Neural cell (in vitro differentiated cells): ENCODE results near the gene PDE6C. TPM values are rescaled to one million over a fixed set of nuclear protein-coding genes. Genes with fewer than 3 reads are reported as not detected.

Source experiments
- H2AFZ ChIP-seq: fragments of 200-600, 300-800 bp; sonication (generic), shearing (Covaris generic); 2 replicates; pipeline ENCODE4 v1.6.0; 2014; ENCODE audit warnings: low read depth, mild to moderate bottlenecking, antibody characterized with exemption, low read length, moderate library complexity
- H3F3A ChIP-seq: fragments of 200-600 bp; shearing (Covaris generic); 2 replicates; pipeline ENCODE4 v1.6.1; 2016; ENCODE audit warnings: mild to moderate bottlenecking, moderate library complexity, mixed read lengths, antibody characterized with exemption, low read length; ENCODE audit not compliant: insufficient read depth, poor library complexity, severe bottlenecking
- H3K27ac ChIP-seq: fragments of 200-600, 300-800 bp; sonication (generic), shearing (Covaris generic); 2 replicates; pipeline ENCODE4 v1.5.1; 2014; ENCODE audit warnings: mild to moderate bottlenecking, low read length, moderate library complexity
- H3K27me3 ChIP-seq: fragments of 300-800, 200-600 bp; sonication (generic), shearing (Covaris generic); 2 replicates; pipeline ENCODE4 v1.6.0; 2014; ENCODE audit warnings: mild to moderate bottlenecking, low read depth, low read length, moderate library complexity; ENCODE audit not compliant: insufficient read depth
- H3K36me3 ChIP-seq: fragments of 300-800, 200-600 bp; sonication (generic), shearing (Covaris generic); 2 replicates; pipeline ENCODE4 v1.5.1; 2014; ENCODE audit warnings: mild to moderate bottlenecking, antibody characterized with exemption, low read length, moderate library complexity; ENCODE audit not compliant: insufficient read depth
- H3K4me2 ChIP-seq: fragments of 300-800, 200-600 bp; sonication (generic), shearing (Covaris generic); 2 replicates; pipeline ENCODE4 v1.6.0; 2014; ENCODE audit warnings: mild to moderate bottlenecking, low read length
- H3K4me3 ChIP-seq: fragments of 300-800, 200-600 bp; sonication (generic), shearing (Covaris generic); 2 replicates; pipeline ENCODE4 v1.5.1; 2014; ENCODE audit warnings: mild to moderate bottlenecking, low read length, moderate library complexity
- H3K79me2 ChIP-seq: fragments of 200-600 bp; shearing (Covaris generic); replicated peaks from 2 replicates; pipeline ENCODE4 v1.6.0; 2014; ENCODE audit warnings: mild to moderate bottlenecking, low read length, moderate library complexity; ENCODE audit not compliant: insufficient read depth
- H3K9ac ChIP-seq: fragments of 300-800, 200-600 bp; sonication (generic), shearing (Covaris generic); 2 replicates; pipeline ENCODE4 v1.6.1; 2016; ENCODE audit warnings: mild to moderate bottlenecking, low read length, mixed read lengths
- H3K9me2 ChIP-seq: fragments of 200-600 bp; shearing (Covaris generic); 2 replicates; pipeline ENCODE4 v1.6.1; 2016; ENCODE audit warnings: mild to moderate bottlenecking, low read length, mixed read lengths; ENCODE audit not compliant: insufficient read depth
- H3K9me3 ChIP-seq: fragments of 200-600, 300-800 bp; sonication (generic), shearing (Covaris generic); 2 replicates; pipeline ENCODE4 v1.6.1; 2016; ENCODE audit warnings: mild to moderate bottlenecking, mixed run types, low read length, moderate library complexity, mixed read lengths
- H4K20me1 ChIP-seq: fragments of 200-600 bp; shearing (Covaris generic); 2 replicates; pipeline ENCODE4 v1.6.1; 2016; ENCODE audit warnings: mild to moderate bottlenecking, mixed run types; ENCODE audit not compliant: insufficient read depth
- CTCF ChIP-seq: fragments of 450-650 bp; IDR thresholded peaks from 2 replicates; pipeline ENCODE4 v1.5.1; 2014; ENCODE audit warnings: antibody characterized with exemption, mild to moderate bottlenecking, moderate library complexity; ENCODE audit not compliant: poor library complexity, severe bottlenecking
- EP300 ChIP-seq: fragments of 450-650 bp; conservative IDR thresholded peaks from 2 replicates; pipeline ENCODE4 v1.6.1; 2014; ENCODE audit warnings: antibody characterized with exemption, mild to moderate bottlenecking, moderate library complexity; ENCODE audit not compliant: poor library complexity, severe bottlenecking
- EZH2 ChIP-seq: fragments of 200-600, 300-800 bp; shearing (Covaris generic), sonication (generic); IDR thresholded peaks from 2 replicates; pipeline ENCODE4 v1.6.1; 2014; ENCODE audit warnings: antibody characterized with exemption, low read length, borderline replicate concordance, mild to moderate bottlenecking; ENCODE audit not compliant: insufficient read depth, poor library complexity, severe bottlenecking
- MXI1 ChIP-seq: fragments of 450-650 bp; conservative IDR thresholded peaks from 2 replicates; pipeline ENCODE4 v1.6.1; 2014; ENCODE audit warnings: antibody characterized with exemption, mild to moderate bottlenecking; ENCODE audit not compliant: poor library complexity, severe bottlenecking
- POLR2AphosphoS5 ChIP-seq: IDR thresholded peaks from 2 replicates; pipeline ENCODE4 v1.6.1; 2012
- RAD21 ChIP-seq: fragments of 450-650 bp; conservative IDR thresholded peaks from 2 replicates; pipeline ENCODE4 v1.6.1; 2014; ENCODE audit warnings: antibody characterized with exemption, mild to moderate bottlenecking, moderate library complexity
- REST ChIP-seq: IDR thresholded peaks from 2 replicates; pipeline ENCODE4 v1.6.1; 2012; ENCODE audit warnings: borderline replicate concordance
- SMC3 ChIP-seq: fragments of 450-650 bp; conservative IDR thresholded peaks from 2 replicates; pipeline ENCODE4 v1.6.1; 2014; ENCODE audit warnings: antibody characterized with exemption, mild to moderate bottlenecking, moderate library complexity; ENCODE audit not compliant: poor library complexity
- TAF1 ChIP-seq: IDR thresholded peaks from 2 replicates; pipeline ENCODE4 v1.6.1; 2012; ENCODE audit warnings: low read depth
- polyA plus RNA-seq: library from polyadenylated mRNA; depleted of rRNA; stranded (reverse); fragments of >200 nt; gene quantifications from 2 replicates; pipeline ENCODE4 v1.2.3, GENCODE V29; 2014

Gene PDE6C
- polyA plus RNA-seq, 1 donor from 2014 or later, result not detected

GRCh38 chr10:93710333-93710909, 98.1 kb downstream of the PDE6C start:
- Histone ChIP-seq H3K9me2 (no peaks in the 10 kb centered on the region), H3F3A (no peaks in the 10 kb centered on the region), H3K4me2 (no peak overlapping the region), H3K36me3 (no peaks in the 10 kb centered on the region), H3K9me3 (no peaks in the 10 kb centered on the region), H3K79me2 (no peaks in the 10 kb centered on the region), H3K9ac (no peak overlapping the region), H3K27ac (no peak overlapping the region), H4K20me1 (no peaks in the 10 kb centered on the region), H2AFZ (no peak overlapping the region), H3K4me3 (no peak overlapping the region), H3K27me3 (no peaks in the 10 kb centered on the region)
- TF ChIP-seq POLR2AphosphoS5 (no peak), EZH2 (no peak), REST (no peak), RAD21 (no peak), TAF1 (no peak), MXI1 (no peak), EP300 (no peak), CTCF (no peak), SMC3 (no peak)

GRCh38 chr10:93711891-93712290, 99.6 kb downstream of the PDE6C start:
- no peaks in the 10 kb centered on the region for H3F3A ChIP-seq
- H2AFZ ChIP-seq, result no peak overlapping the region
- H3K9ac ChIP-seq, result no peak overlapping the region
- H3K4me3 ChIP-seq, result no peak overlapping the region
- H3K36me3 ChIP-seq, result no peaks in the 10 kb centered on the region
- H3K4me2 ChIP-seq, result no peak overlapping the region
- H3K9me2 ChIP-seq, result no peaks in the 10 kb centered on the region
- no peaks in the 10 kb centered on the region for H4K20me1 ChIP-seq
- H3K79me2 ChIP-seq, result no peaks in the 10 kb centered on the region
- TF ChIP-seq EP300, result no peak
- no peak for TF ChIP-seq CTCF
- TF ChIP-seq TAF1, result no peak
- no peaks in the 10 kb centered on the region for H3K27me3 ChIP-seq
- H3K27ac ChIP-seq, result no peak overlapping the region
- no peaks in the 10 kb centered on the region for H3K9me3 ChIP-seq
